ENCODE measurements around the gene PGAP6.
"Not testable (repeated sequence)": the region's sequence is repeated elsewhere in the genome, so short reads cannot be mapped to it uniquely, and the experiment has no call there.

Gene PGAP6

GRCh38 chr16:366476-366875 lies 15.3 kb downstream of the PGAP6 start:
- no peak overlapping the region for H3K4me3 ChIP-seq (ENCODE audit: severe bottlenecking)
- H3K4me1 ChIP-seq (ENCODE audit: insufficient read depth, poor library complexity, severe bottlenecking) = peaks cover 2% of the 10 kb centered on the region
- peaks cover 22% of the 10 kb centered on the region for H3K36me3 ChIP-seq (ENCODE audit: low read depth)
- no peaks in the 10 kb centered on the region for H3K9me3 ChIP-seq (ENCODE audit: severe bottlenecking)
- no peaks in the 10 kb centered on the region for H3K27me3 ChIP-seq (ENCODE audit: insufficient read depth, poor library complexity, severe bottlenecking)
- ATAC-seq (ENCODE audit: low read depth) (no peak), DNase-seq (ENCODE audit: low spot score) (peak; percentile 51)
- H3K27ac ChIP-seq (ENCODE audit: poor library complexity, severe bottlenecking) = no peak overlapping the region
- no peak for TF ChIP-seq CTCF (IDR thresholded peaks at IDR 0.05; ENCODE audit: poor library complexity, severe bottlenecking)

GRCh38 chr16:364595-365491 lies 16.9 kb downstream of the PGAP6 start:
- no peak for TF ChIP-seq CTCF (IDR thresholded peaks at IDR 0.05; ENCODE audit: poor library complexity, severe bottlenecking)

GRCh38 chr16:363766-364490 lies 17.9 kb downstream of the PGAP6 start:
- H3K27me3 ChIP-seq (ENCODE audit: insufficient read depth, poor library complexity, severe bottlenecking) = no peaks in the 10 kb centered on the region
- no peak for TF ChIP-seq CTCF (IDR thresholded peaks at IDR 0.05; ENCODE audit: poor library complexity, severe bottlenecking)
- H3K36me3 ChIP-seq (ENCODE audit: low read depth) = peaks cover 19% of the 10 kb centered on the region
- no peak for ATAC-seq (ENCODE audit: low read depth)
- H3K9me3 ChIP-seq (ENCODE audit: severe bottlenecking) = no peaks in the 10 kb centered on the region
- peak; percentile 66 for DNase-seq (ENCODE audit: low spot score)
- no peak overlapping the region for H3K27ac ChIP-seq (ENCODE audit: poor library complexity, severe bottlenecking)
- H3K4me3 ChIP-seq (ENCODE audit: severe bottlenecking) = no peak overlapping the region
- no peaks in the 10 kb centered on the region for H3K4me1 ChIP-seq (ENCODE audit: insufficient read depth, poor library complexity, severe bottlenecking)

More at GRCh38 chr16:364595-365491, 16.9 kb downstream of the PGAP6 start:
- H3K27ac ChIP-seq (ENCODE audit: poor library complexity, severe bottlenecking) = no peak overlapping the region
- no peak for ATAC-seq (ENCODE audit: low read depth)
- DNase-seq (ENCODE audit: low spot score) = peak; percentile 58
- no peak overlapping the region for H3K4me3 ChIP-seq (ENCODE audit: severe bottlenecking)
- H3K27me3 ChIP-seq (ENCODE audit: insufficient read depth, poor library complexity, severe bottlenecking) = no peaks in the 10 kb centered on the region
- H3K36me3 ChIP-seq (ENCODE audit: low read depth) = peaks cover 22% of the 10 kb centered on the region
- H3K4me1 ChIP-seq (ENCODE audit: insufficient read depth, poor library complexity, severe bottlenecking) = no peaks in the 10 kb centered on the region
- no peaks in the 10 kb centered on the region for H3K9me3 ChIP-seq (ENCODE audit: severe bottlenecking)

- H3K27me3 ChIP-seq (ENCODE audit: insufficient read depth, poor library complexity, severe bottlenecking) = no peaks in the 10 kb centered on the region
- DNase-seq (ENCODE audit: low spot score) (peak; percentile 59), ATAC-seq (ENCODE audit: low read depth) (no peak)
- TF ChIP-seq CTCF (IDR thresholded peaks at IDR 0.05; ENCODE audit: poor library complexity, severe bottlenecking) = no peak
- H3K27ac ChIP-seq (ENCODE audit: poor library complexity, severe bottlenecking) = no peak overlapping the region
- no peak overlapping the region for H3K4me3 ChIP-seq (ENCODE audit: severe bottlenecking)
- H3K4me1 ChIP-seq (ENCODE audit: insufficient read depth, poor library complexity, severe bottlenecking) = no peaks in the 10 kb centered on the region
- no peaks in the 10 kb centered on the region for H3K9me3 ChIP-seq (ENCODE audit: severe bottlenecking)
- H3K36me3 ChIP-seq (ENCODE audit: low read depth) = peaks cover 12% of the 10 kb centered on the region
Measured at GRCh38 chr16:363110-363765, 18.5 kb downstream of the PGAP6 start.

- peaks cover 10% of the 10 kb centered on the region; the same call in 1 of the 2 replicates for H3K36me3 ChIP-seq (ENCODE audit: low read depth)
- not testable (repeated sequence) for H3K4me3 ChIP-seq (ENCODE audit: severe bottlenecking); DNase-seq (ENCODE audit: low spot score); H3K27me3 ChIP-seq (ENCODE audit: insufficient read depth, poor library complexity, severe bottlenecking); ATAC-seq (ENCODE audit: low read depth); H3K27ac ChIP-seq (ENCODE audit: poor library complexity, severe bottlenecking); H3K9me3 ChIP-seq (ENCODE audit: severe bottlenecking); H3K4me1 ChIP-seq (ENCODE audit: insufficient read depth, poor library complexity, severe bottlenecking)
Measured at GRCh38 chr16:362702-362999, 19.1 kb downstream of the PGAP6 start.

Data from RWPE2 (cell line).